HepG2 (cell line): ENCODE results near the gene WDR26. TPM values are rescaled to one million over a fixed set of nuclear protein-coding genes. Genes with fewer than 3 reads are reported as not detected.
A peak's percentile ranks its signal among the peaks of the same experiment; 100 is the strongest.

ENCODE experiments used
- ARID2 ChIP-seq: sonication (generic); formaldehyde crosslinking; IDR thresholded peaks from 2 replicates; pipeline ENCODE4 v1.8.1; 2022; ENCODE audit warnings: mild to moderate bottlenecking, missing genetic modification reagents, borderline replicate concordance
- ATF2 ChIP-seq: sonication (generic); formaldehyde crosslinking; IDR thresholded peaks from 2 replicates; pipeline ENCODE4 v1.4.0; 2020; ENCODE audit warnings: missing genetic modification reagents
- CBFB ChIP-seq: sonication (generic); formaldehyde crosslinking; IDR thresholded peaks from 2 replicates; pipeline ENCODE4 v1.4.0; 2020; ENCODE audit warnings: missing genetic modification reagents
- GATA4 ChIP-seq: sonication (generic); IDR thresholded peaks from 2 replicates; pipeline ENCODE4 v1.6.1; 2016; ENCODE audit warnings: antibody characterized with exemption, low read depth, borderline replicate concordance
- GLI4 ChIP-seq: sonication (generic); formaldehyde crosslinking; IDR thresholded peaks from 2 replicates; pipeline ENCODE4 v1.5.1; 2020; ENCODE audit warnings: missing genetic modification reagents, mild to moderate bottlenecking, moderate library complexity, borderline replicate concordance
- GTF2F1 ChIP-seq: fragments of 150-350 bp; IDR thresholded peaks from 2 replicates; pipeline ENCODE4 v1.6.1; 2014; ENCODE audit warnings: low read length
- MAZ ChIP-seq, 2 experiments: sonication (generic) in 1 of 2; formaldehyde crosslinking in 1 of 2; IDR thresholded peaks; 2 replicates each; pipeline versions ENCODE4 v1.5.0 to v1.6.1; 2012 to 2020; ENCODE audit warnings: low read depth in 2 of 2, mild to moderate bottlenecking in 2 of 2, borderline replicate concordance in 1 of 2, improper control_type of control experiment in 1 of 2, low read length in 1 of 2, missing genetic modification reagents in 1 of 2, moderate library complexity in 1 of 2
- MIER3 ChIP-seq: IDR thresholded peaks from 2 replicates; pipeline ENCODE4 v1.6.1; 2016; ENCODE audit warnings: missing compliant biosample characterization, borderline replicate concordance
- NCOA1 ChIP-seq: sonication (generic); formaldehyde crosslinking; IDR thresholded peaks from 2 replicates; pipeline ENCODE4 v1.9.0; 2021; ENCODE audit warnings: missing genetic modification reagents
- NFKB2 ChIP-seq: sonication (generic); formaldehyde crosslinking; IDR thresholded peaks from 2 replicates; pipeline ENCODE4 v1.4.0; 2020; ENCODE audit warnings: missing genetic modification reagents, borderline replicate concordance
- PATZ1 ChIP-seq: sonication (generic); formaldehyde crosslinking; IDR thresholded peaks from 2 replicates; pipeline ENCODE4 v1.4.0; 2020; ENCODE audit warnings: missing genetic modification reagents
- SIN3A ChIP-seq: IDR thresholded peaks from 2 replicates; pipeline ENCODE4 v1.6.1; 2011; ENCODE audit warnings: low read depth, mild to moderate bottlenecking, control low read depth, low read length, borderline replicate concordance
- SRSF1 ChIP-seq: fragments of 200-400 bp; formaldehyde crosslinking; optimal IDR thresholded peaks from 2 replicates; pipeline ENCODE3; 2017; ENCODE audit warnings: mild to moderate bottlenecking, low read depth, low read length, moderate library complexity
- TGIF2 ChIP-seq: IDR thresholded peaks from 2 replicates; pipeline ENCODE4 v1.6.1; 2016; ENCODE audit warnings: control low read depth, missing compliant biosample characterization
- ZBTB38 ChIP-seq: sonication (generic); formaldehyde crosslinking; IDR thresholded peaks from 2 replicates; pipeline ENCODE4 v1.5.1; 2020; ENCODE audit warnings: mild to moderate bottlenecking, missing genetic modification reagents
- ZC3H13 ChIP-seq: sonication (generic); formaldehyde crosslinking; IDR thresholded peaks from 2 replicates; pipeline ENCODE4 v1.8.1; 2023; ENCODE audit warnings: mild to moderate bottlenecking, missing genetic modification reagents, moderate library complexity
- ZFP41 ChIP-seq: sonication (generic); formaldehyde crosslinking; IDR thresholded peaks from 2 replicates; pipeline ENCODE4 v1.4.0; 2020; ENCODE audit warnings: mild to moderate bottlenecking, missing genetic modification reagents, borderline replicate concordance
- ZFP91 ChIP-seq: sonication (generic); formaldehyde crosslinking; IDR thresholded peaks from 2 replicates; pipeline ENCODE4 v1.9.0; 2022; ENCODE audit warnings: missing genetic modification reagents, mild to moderate bottlenecking, borderline replicate concordance
- ZKSCAN1 ChIP-seq: fragments of 150-350 bp; IDR thresholded peaks from 2 replicates; pipeline ENCODE4 v1.6.1; 2014; ENCODE audit warnings: low read length
- ZNF10 ChIP-seq: sonication (generic); formaldehyde crosslinking; IDR thresholded peaks from 2 replicates; pipeline ENCODE4 v1.4.0; 2020; ENCODE audit warnings: mild to moderate bottlenecking, low read depth, missing genetic modification reagents, borderline replicate concordance
- ZNF333 ChIP-seq: sonication (generic); formaldehyde crosslinking; IDR thresholded peaks from 2 replicates; pipeline ENCODE4 v1.4.0; 2020; ENCODE audit warnings: mild to moderate bottlenecking, missing genetic modification reagents, borderline replicate concordance
- ZNF563 ChIP-seq: sonication (generic); formaldehyde crosslinking; IDR thresholded peaks from 2 replicates; pipeline ENCODE4 v1.8.0; 2022; ENCODE audit warnings: mild to moderate bottlenecking, moderate library complexity, missing genetic modification reagents
- ZSCAN9 ChIP-seq: IDR thresholded peaks from 2 replicates; pipeline ENCODE4 v1.6.1; 2016; ENCODE audit warnings: borderline replicate concordance
- polyA plus RNA-seq, 8 experiments: library from polyadenylated mRNA; depleted of rRNA in 3 of 8; stranded (reverse) in 7 of 8; unstranded in 1 of 8; fragments of >200 nt; fragmentation: Illumina TruSeq in 4 of 8; extraction: Trizol in 4 of 8; gene quantifications; 2 replicates each; pipeline versions ENCODE4 v1.2.1 to v1.2.3, GENCODE V29; 2011 to 2016; ENCODE audit warnings: low read depth in 4 of 8, missing spikeins in 1 of 8, mixed read lengths in 1 of 8; ENCODE audit not compliant: insufficient read depth in 1 of 8
- total RNA-seq, 5 experiments: library from RNA; depleted of rRNA; stranded (reverse); fragments of >200 nt; fragmentation: Illumina TruSeq; extraction: Trizol; gene quantifications; 2 replicates each; pipeline ENCODE4 v1.2.3, GENCODE V29; 2016; ENCODE audit warnings: low read depth in 1 of 5

Gene WDR26
- total and polyA plus RNA-seq, 2 of the 13 experiments (the other 11 are each of a cell fraction or from before 2014, with no cell fraction given): 13.2 to 23.7 TPM

GRCh38 chr1:224356685-224357625 lies 77.6 kb downstream of the WDR26 start, which contains the start of gene CNIH4 (continued):
- TF ChIP-seq CBFB (CRISPR knock-in tag) (peak; percentile 45; the same call in 1 of the 2 replicates), SIN3A (no peak), MIER3 (CRISPR knock-in tag) (peak; percentile 48; the same call in 1 of the 2 replicates), GATA4 (peak; percentile 68; the same call in 1 of the 2 replicates), PATZ1 (peak; percentile 11), ZNF333 (CRISPR knock-in tag) (peak; percentile 25; the same call in 1 of the 2 replicates), SRSF1 (peak; percentile 56), NCOA1 (CRISPR knock-in tag) (0 out of 2 replicates have a peak, but pooled peaks have one; percentile 51), TGIF2 (CRISPR knock-in tag) (peak; percentile 46; the same call in 1 of the 2 replicates), ZNF563 (peak; percentile 48), ZNF10 (no peak), ZSCAN9 (CRISPR knock-in tag) (peak; percentile 50; the same call in 1 of the 2 replicates), MAZ (IDR thresholded peaks at IDR 0.05; ENCODE audit: borderline replicate concordance, low read depth, low read length) (0 out of 2 replicates have a peak, but pooled peaks have one; percentile 13), MAZ (CRISPR knock-in tag; IDR thresholded peaks at IDR 0.05; ENCODE audit: low read depth) (peak; percentile 53), ARID2 (CRISPR knock-in tag) (no peak), ZBTB38 (CRISPR knock-in tag) (0 out of 2 replicates have a peak, but pooled peaks have one; percentile 25), GTF2F1 (no peak), ZKSCAN1 (no peak), NFKB2 (peak; percentile 50; the same call in 1 of the 2 replicates), ZFP91 (CRISPR knock-in tag) (peak; percentile 74; the same call in 1 of the 2 replicates), ATF2 (CRISPR knock-in tag) (peak; percentile 16; the same call in 1 of the 2 replicates), GLI4 (peak; percentile 90; the same call in 1 of the 2 replicates), ZFP41 (CRISPR knock-in tag) (no peak), ZC3H13 (no peak)
